HG03175 (cell line): ENCODE measurements around the gene OTOP1.
"Not testable (repeated sequence)": the region's sequence is repeated elsewhere in the genome, so short reads cannot be mapped to it uniquely, and the experiment has no call there.

Source experiments
- ATAC-seq: cut with Tn5 transposase; IDR thresholded peaks from one replicate; pipeline ENCODE4 v1.9.1; 2021; ENCODE audit warnings: mild to moderate bottlenecking, moderate library complexity; ENCODE audit not compliant: unreplicated experiment

The OTOP1 gene

DNA sequence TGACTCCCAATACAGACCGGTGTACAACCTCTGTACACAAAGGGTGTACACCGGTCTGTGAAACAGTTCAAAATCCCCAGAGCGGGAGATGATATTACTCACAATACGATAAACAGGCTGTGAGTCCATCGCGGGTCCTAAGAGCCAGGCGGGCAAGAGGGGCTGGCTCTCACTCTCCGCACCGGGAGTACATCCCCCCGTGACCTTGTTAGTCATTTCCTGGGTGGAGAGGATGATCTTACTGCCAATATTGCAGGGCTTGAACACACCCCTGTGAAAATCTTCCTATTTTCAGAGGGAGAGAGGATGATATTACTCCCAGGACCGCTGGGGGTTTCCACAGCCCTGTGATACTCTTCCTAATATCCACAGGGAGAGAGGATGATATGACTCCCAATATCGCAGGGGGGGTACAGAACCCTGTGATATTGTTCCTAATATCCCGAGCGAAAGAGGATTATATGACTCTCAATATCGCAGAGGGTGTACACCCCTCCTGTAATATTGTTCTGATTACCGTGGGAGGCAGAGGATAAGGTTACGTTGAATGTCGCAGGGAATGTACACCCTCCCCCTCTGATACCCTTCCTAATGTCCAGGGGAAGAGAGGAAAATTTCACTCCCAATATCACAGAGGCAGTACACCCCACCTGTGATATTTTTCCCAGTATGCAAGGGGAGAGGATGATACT is 60.9 kb downstream of the OTOP1 start:
- ATAC-seq = not testable (repeated sequence)

DNA sequence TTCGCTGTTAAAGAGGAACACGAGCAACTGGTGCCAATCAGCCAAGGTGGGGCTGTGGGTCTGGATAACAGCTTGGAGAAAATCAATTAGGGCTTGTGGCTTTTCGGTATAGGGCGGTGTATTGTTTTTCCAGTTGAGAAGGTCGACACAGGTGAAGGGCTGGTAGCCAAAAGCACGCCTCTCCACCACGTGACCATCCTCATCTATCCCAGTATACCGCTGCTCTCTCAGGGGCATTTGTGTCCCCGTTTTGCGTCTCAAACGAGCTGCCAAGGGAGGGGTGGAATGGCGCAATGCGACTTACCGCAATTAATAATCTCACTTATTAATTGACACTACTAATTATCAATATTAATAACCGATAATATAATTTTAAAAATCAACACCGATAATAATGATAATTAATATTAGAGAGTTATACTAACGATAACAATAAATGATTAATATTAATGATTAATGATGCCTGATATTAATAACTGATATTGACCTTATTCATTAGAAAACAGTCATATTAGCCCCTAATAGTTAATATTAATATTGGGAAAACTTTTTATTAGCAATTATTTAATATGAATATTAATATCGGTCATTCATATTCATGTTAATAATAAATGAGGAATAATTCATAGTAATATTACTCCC is 62.1 kb downstream of the OTOP1 start:
- not testable (repeated sequence) for ATAC-seq

DNA sequence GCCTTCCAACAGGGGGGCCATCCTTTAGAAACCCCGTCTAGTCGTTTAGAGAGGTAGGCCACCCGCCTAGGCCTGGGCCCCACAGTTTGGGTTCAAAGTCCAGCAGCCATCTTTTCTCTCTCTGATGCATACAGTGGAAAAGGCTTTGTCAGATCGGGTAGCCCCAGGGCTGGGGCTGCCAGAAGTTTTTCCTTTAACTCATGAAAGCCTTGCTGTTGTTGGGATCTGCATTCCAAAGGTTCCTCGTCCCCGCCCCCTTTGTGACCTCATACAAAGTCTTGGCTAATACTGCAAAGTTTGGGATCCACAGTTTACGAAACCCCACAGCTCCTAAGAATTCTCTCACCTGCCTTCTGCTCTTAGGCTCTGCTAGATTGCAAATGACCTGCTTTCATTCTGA is 64.5 kb downstream of the OTOP1 start:
- not testable (repeated sequence) for ATAC-seq

DNA sequence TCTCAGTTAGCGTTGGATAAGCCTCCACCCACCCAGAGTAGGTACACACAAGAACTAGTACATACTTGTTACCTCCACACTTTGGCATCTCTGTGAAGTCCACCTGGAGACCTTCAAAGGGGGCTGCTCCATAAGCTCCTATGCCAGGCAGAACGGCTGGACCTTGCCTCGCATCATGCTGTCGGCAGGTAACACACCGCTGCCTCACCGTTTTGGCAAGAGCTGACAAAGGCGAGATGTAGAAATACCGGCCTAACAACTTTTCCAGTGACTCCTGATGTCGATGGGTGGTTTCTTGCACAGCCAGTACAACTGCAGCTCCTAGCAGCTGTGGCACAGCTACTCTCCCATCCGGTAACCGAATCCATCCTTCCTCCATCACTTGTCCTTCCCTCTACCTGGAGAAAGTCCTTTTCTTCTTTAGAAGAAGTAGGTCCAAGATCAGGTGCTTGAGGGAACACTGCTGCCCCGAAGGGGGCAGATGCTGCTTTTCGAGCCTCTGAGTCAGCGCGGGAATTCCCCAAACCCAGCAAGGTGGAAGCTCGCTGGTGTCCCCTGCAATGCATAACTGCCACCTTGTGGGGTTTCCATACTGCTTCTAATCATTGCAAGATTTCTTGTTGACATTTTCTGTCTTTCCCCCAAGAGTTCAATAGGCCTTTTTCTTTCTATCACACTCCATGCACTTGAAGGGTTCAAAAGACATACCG is 65.6 kb downstream of the OTOP1 start:
- not testable (repeated sequence) for ATAC-seq

GRCh38 chr4:4145622-4146021 is 81.1 kb downstream of the OTOP1 start:
- ATAC-seq = not testable (repeated sequence)

DNA sequence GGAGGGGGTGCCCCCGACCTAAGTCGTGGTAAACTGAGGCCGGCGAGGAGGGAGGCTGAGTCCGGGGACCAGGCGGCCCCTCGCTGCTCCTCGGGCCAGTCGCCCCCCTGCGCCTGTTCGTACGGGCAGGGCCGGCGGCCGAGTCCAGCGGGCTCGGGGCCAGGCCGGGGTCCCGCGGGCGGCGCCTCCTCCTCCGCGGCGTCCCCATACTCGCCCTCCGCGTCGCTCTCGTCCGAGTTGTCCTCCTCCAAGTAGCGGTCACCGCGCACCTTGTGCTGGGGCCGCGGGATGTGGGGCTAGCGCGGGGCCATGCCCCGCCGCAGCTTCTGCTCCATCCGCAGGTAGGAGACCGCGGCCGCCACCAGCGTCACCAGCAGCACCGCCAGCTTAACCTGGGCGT is 83.4 kb downstream of the OTOP1 start:
- not testable (repeated sequence) for ATAC-seq

GRCh38 chr4:4142679-4143078 is 84.0 kb downstream of the OTOP1 start:
- not testable (repeated sequence) for ATAC-seq

DNA sequence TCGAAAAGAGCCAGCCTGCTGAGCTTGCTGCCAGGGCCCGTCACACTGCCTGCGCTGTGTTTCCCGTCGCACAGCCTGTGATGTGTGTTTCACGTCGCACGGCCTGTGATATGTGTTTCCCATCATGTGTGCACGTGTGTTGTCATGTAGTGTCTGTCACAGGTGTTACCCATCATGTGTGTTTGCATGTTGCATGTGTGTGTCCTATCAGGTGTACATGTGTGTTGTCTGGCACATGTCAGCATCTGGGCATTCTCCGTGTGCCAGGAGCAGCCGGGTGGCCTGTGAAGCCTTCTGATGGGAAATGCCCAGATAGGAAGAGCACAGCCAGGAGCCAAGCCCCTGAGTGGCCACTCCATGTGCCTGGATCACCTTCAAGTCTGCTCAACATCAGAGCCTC is 85.5 kb downstream of the OTOP1 start:
- not testable (repeated sequence) for ATAC-seq
